HL-60 (cell line): ENCODE measurements around the gene KRT6A.

Experiments used
- DNase-seq, 2 experiments: peaks; one replicate each; pipeline ENCODE4 v3.0.0-alpha.2; 2010 to 2020; ENCODE audit warnings: low read depth in 1 of 2, low spot score in 1 of 2
- H3K27ac ChIP-seq: fragments of 250-450 bp; sonication (Bioruptor Pico); replicated peaks from 2 replicates; pipeline ENCODE4 v1.5.1; 2020; ENCODE audit warnings: mild to moderate bottlenecking, moderate library complexity
- H3K27me3 ChIP-seq: fragments of 250-450 bp; sonication (Bioruptor Pico); 2 replicates; pipeline ENCODE4 v1.5.1; 2021; ENCODE audit warnings: mild to moderate bottlenecking, moderate library complexity; ENCODE audit not compliant: insufficient read depth, poor library complexity, severe bottlenecking
- H3K4me3 ChIP-seq: replicated peaks from 2 replicates; pipeline ENCODE4 v1.5.1; 2011; ENCODE audit warnings: mild to moderate bottlenecking, control low read depth, low read length; ENCODE audit not compliant: insufficient read depth
- GABPA ChIP-seq: IDR thresholded peaks from 2 replicates; pipeline ENCODE4 v1.6.1; 2012; ENCODE audit warnings: low read depth
- POLR2AphosphoS5 ChIP-seq: IDR thresholded peaks from 2 replicates; pipeline ENCODE4 v1.6.1; 2012; ENCODE audit warnings: low read depth
- SPI1 ChIP-seq: IDR thresholded peaks from 2 replicates; pipeline ENCODE4 v1.6.1; 2012; ENCODE audit warnings: low read depth, mild to moderate bottlenecking, borderline replicate concordance
- TF ChIP-seq, protein P1 (sequence below): IDR thresholded peaks from one replicate; pipeline ENCODE4 v1.5.1; 2011; ENCODE audit warnings: low read length, control low read depth, inconsistent platforms; ENCODE audit not compliant: insufficient read depth
- TF ChIP-seq, protein P2 (sequence below): IDR thresholded peaks from 2 replicates; pipeline ENCODE4 v1.6.1; 2012; ENCODE audit warnings: low read depth; ENCODE audit not compliant: insufficient replicate concordance

Gene KRT6A

DNA sequence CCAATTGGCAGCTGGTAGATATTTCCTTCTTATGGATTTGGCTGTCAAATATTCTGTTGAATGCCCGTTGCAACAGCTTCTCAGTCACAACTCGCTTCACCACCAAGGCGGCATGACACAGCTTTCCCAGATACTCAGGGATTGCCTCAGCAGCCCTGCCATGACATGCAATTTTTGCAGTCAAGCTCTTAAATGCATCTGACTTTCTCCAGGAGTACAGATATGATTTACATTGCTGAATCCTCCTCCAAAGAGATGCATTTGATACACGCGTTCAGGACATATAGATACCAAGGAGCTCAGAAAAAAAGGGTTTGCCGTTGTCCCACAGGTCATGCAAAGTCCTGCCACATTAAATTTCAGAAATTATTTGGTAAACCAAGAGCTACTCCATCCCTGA, 20.7 kb upstream of the KRT6A start:
- TF ChIP-seq, protein P1, sequence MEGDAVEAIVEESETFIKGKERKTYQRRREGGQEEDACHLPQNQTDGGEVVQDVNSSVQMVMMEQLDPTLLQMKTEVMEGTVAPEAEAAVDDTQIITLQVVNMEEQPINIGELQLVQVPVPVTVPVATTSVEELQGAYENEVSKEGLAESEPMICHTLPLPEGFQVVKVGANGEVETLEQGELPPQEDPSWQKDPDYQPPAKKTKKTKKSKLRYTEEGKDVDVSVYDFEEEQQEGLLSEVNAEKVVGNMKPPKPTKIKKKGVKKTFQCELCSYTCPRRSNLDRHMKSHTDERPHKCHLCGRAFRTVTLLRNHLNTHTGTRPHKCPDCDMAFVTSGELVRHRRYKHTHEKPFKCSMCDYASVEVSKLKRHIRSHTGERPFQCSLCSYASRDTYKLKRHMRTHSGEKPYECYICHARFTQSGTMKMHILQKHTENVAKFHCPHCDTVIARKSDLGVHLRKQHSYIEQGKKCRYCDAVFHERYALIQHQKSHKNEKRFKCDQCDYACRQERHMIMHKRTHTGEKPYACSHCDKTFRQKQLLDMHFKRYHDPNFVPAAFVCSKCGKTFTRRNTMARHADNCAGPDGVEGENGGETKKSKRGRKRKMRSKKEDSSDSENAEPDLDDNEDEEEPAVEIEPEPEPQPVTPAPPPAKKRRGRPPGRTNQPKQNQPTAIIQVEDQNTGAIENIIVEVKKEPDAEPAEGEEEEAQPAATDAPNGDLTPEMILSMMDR = no peak
- no peak for TF ChIP-seq POLR2AphosphoS5
- no peak for TF ChIP-seq GABPA
- TF ChIP-seq, protein P2, sequence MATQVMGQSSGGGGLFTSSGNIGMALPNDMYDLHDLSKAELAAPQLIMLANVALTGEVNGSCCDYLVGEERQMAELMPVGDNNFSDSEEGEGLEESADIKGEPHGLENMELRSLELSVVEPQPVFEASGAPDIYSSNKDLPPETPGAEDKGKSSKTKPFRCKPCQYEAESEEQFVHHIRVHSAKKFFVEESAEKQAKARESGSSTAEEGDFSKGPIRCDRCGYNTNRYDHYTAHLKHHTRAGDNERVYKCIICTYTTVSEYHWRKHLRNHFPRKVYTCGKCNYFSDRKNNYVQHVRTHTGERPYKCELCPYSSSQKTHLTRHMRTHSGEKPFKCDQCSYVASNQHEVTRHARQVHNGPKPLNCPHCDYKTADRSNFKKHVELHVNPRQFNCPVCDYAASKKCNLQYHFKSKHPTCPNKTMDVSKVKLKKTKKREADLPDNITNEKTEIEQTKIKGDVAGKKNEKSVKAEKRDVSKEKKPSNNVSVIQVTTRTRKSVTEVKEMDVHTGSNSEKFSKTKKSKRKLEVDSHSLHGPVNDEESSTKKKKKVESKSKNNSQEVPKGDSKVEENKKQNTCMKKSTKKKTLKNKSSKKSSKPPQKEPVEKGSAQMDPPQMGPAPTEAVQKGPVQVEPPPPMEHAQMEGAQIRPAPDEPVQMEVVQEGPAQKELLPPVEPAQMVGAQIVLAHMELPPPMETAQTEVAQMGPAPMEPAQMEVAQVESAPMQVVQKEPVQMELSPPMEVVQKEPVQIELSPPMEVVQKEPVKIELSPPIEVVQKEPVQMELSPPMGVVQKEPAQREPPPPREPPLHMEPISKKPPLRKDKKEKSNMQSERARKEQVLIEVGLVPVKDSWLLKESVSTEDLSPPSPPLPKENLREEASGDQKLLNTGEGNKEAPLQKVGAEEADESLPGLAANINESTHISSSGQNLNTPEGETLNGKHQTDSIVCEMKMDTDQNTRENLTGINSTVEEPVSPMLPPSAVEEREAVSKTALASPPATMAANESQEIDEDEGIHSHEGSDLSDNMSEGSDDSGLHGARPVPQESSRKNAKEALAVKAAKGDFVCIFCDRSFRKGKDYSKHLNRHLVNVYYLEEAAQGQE = no peak
- no peak for TF ChIP-seq SPI1
- Histone ChIP-seq H3K4me3 (no peak overlapping the region), H3K27ac (no peak overlapping the region), H3K27me3 (peaks cover 6% of the 10 kb centered on the region)
- no peak for DNase-seq

- Histone ChIP-seq H3K27ac (no peak overlapping the region), H3K27me3 (peaks cover 5% of the 10 kb centered on the region), H3K4me3 (no peak overlapping the region)
- TF ChIP-seq, protein P1 = no peak
- TF ChIP-seq SPI1 (no peak), GABPA (no peak), POLR2AphosphoS5 (no peak)
- TF ChIP-seq, protein P2 = no peak
- no peak for DNase-seq
These were observed 15.2 kb upstream of the KRT6A start for GRCh38 chr12:52508211-52508610.

DNA sequence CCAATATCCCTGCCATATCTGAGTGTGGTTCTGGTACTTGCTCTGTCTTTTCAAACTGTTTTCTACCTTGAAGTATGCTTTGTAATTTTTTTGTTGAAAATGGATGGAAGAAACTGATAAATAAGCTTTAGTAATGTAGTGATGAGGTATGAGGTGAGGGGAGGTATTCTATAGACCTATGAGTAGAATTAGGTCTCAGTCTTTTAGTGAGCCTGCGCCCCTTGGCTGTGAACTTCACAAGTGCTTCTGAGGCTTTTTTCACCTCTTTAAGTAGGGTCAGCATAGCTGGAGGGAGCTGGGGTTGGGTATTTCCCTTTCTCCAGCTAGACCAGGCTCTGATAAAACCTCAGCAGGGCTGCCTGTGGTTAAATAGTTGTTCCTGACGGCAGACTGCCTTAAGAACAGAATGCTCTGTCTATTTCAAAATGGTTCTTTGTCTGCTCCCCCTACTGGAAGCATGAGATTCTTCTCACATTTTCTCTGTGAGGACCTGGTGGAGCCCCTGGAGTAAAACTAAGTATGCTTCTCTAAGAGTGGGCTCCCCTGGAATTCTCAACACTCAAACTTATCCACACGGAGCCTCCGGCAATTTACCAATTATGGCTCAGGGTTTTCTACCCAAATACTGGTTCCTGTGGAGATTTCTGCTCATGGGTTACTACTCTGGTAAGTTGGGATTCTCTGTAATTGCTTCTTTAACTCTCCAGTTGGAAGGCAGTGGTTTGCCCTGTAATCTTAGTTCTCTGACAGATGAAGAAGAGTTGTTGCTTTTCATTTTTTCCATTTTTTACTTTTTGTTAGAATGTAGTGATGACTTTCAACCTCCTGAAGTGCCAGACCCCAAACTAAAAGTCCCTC, 14.0 kb upstream of the KRT6A start:
- DNase-seq = peak in 1 of 2 experiments; percentile 22
- TF ChIP-seq, protein P1 = peak; percentile 0
- TF ChIP-seq POLR2AphosphoS5 (no peak), SPI1 (no peak)
- TF ChIP-seq, protein P2 = no peak
- H3K27me3 ChIP-seq = peaks cover 7% of the 10 kb centered on the region

More for the DNA sequence above, 14.0 kb upstream of the KRT6A start:
- H3K4me3 ChIP-seq = no peak overlapping the region
- H3K27ac ChIP-seq = no peak overlapping the region
